HG02852 (cell line): ENCODE results near the gene OR5M11.
"Not testable (repeated sequence)": the region's sequence is repeated elsewhere in the genome, so short reads cannot be mapped to it uniquely, and the experiment has no call there.

Experiments
- ATAC-seq: cut with Tn5 transposase; IDR thresholded peaks from one replicate; pipeline ENCODE4 v1.9.1; 2021; ENCODE audit warnings: mild to moderate bottlenecking, moderate library complexity; ENCODE audit not compliant: unreplicated experiment

Gene OR5M11

DNA sequence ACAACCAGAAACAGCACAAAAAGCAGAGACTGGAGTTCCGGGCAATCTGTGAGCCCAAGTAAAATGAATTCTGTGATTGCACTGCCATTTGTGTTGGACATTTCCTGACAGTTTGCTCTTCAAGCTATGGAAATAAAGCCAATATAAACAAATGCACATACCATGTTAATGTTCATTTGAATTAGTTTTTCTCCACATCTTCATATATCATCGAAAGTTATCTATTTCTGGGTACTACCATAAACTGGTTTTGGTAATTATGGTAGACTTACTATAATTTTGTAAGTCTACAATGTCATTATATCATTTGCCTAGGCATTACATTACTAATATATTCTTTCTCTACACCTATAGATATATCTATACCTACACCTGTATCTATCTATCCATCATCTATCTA, at the start of gene OR5M11:
Gene OR5M11, minus strand, starts transcription at position 101 of the 400 bp plus-strand sequence. Its CDS starts 0 bp downstream, at position 101.
- no peak for ATAC-seq

- not testable (repeated sequence) for ATAC-seq
Measured at GRCh38 chr11:56592088-56592717, 49.1 kb upstream of the OR5M11 start.

- ATAC-seq, result no peak
Measured at GRCh38 chr11:56577621-56578020, 34.6 kb upstream of the OR5M11 start, which contains the start of gene OR5M10. TSS of gene OR5M10 (minus strand) at chr11:56577721. CDS start at chr11:56577721, 0 bp downstream.

DNA sequence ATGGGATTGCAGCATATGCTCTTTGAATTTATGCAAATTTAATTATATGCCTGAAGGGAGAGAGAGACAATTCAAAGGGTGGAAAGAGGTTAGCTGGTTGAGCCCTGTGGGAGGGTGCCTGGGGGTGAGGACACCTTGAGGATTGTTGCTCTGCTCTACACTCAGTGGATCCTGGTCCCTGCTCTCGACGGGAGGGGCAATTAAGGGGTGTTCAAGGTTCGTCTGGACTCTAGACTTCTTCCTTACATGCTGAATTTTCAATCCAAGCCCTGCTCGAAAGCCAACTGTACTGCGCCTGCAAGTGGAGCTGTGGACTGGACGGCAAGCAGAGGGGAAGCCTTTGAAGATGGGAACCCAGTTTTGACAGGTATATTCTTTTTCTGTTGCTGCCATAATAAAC, 15.5 kb upstream of the OR5M11 start:
- ATAC-seq, result no peak

DNA sequence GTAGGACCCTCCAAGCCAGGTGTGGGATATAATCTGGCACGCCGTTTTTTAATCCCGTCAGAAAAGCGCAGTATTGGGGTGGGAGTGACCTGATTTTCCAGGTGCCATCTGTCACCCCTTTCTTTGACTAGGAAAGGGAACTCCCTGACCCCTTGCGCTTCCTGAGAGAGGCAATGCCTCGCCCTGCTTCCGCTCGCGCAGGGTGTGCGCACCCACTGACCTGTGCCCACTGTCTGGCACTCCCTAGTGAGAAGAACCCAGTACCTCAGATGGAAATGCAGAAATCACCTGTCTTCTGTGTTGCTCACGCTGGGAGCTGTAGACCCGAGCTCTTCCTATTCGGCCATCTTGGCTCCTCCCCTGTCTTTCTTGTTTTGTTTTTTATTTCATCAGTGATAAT, 11.6 kb upstream of the OR5M11 start:
- not testable (repeated sequence) for ATAC-seq

- no peak for ATAC-seq
Measured at GRCh38 chr11:56545531-56545930, 2.5 kb upstream of the OR5M11 start.

DNA sequence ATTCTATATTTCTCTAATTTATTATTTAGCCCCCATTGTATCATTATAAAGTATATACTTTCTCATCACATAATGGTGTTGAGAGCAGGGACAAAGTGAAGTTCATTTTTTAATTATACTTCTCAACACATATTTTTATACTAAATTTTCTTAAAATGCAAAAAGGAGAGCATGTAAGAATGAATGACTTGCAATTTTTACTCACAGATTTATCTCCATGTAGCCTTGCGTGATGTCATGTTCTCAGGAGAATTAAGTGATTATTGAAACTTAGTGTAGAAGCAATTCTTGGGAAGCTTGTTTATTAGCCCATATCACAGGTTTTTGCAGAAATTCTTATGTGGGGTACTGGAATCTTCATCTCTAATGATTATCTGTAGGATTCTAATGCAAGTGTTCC, 682 bp upstream of the OR5M11 start:
- ATAC-seq, result no peak

GRCh38 chr11:56533054-56533740, 9.9 kb downstream of the OR5M11 start:
- no peak for ATAC-seq

- no peak for ATAC-seq
Measured at GRCh38 chr11:56531856-56532255, 11.2 kb downstream of the OR5M11 start.

DNA sequence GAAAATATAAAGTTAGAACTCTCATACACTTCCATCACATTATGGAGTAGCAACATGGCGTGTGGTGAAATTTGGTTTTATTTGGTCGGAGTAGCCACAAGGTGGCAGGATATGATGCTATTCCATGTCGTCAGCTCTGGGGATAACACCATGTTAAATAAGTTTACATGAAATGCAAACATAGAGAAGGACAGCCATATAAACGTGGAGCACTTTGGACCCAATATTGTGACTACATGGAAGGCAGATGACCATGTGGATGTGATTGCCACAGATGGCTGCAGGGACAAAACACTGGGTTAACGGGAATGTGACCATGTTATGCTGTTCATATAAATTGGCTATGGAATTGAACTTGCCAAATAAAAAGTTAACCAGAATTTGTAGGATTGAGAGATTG, 21.0 kb downstream of the OR5M11 start:
- ATAC-seq, result no peak

DNA sequence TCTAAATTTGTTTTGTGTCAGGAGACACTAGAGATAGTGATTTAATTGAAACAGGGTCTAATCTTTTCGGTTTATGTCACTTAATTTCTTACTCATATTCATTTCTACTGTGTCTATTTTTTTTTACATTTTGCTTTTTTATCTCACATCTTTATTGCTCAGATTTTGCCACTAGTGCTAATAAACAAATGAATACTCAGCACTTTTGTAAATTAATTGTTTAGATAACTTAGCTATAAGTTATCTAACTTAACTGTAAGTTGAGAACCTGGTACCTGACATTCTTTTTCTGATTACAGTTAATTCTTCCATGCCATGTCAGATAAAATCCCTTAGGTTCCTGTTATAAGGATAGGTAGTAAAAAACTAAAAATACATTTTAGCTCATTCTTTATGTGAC, 29.8 kb downstream of the OR5M11 start:
- ATAC-seq, result no peak

DNA sequence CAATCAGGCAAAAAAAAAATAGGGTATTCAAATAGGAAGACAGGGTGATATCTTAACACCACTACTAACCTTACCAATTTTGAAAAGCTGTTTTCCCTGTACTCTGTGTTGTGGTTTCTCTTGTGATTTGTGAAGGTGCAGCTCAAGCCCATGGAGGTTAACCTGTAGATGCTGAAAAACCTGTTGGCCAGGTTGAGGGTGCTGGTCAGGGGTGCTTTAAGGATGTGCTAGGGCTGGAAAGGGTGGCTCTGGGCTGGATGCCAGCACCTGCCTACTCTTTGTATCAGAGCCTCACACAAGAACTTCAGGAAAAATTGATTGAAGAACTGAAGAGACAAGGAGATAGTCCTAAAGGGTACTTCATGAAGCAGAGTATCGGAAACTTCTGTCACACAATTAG, 33.6 kb downstream of the OR5M11 start:
- no peak for ATAC-seq

GRCh38 chr11:56497010-56497409, 46.0 kb downstream of the OR5M11 start:
- ATAC-seq, result no peak

DNA sequence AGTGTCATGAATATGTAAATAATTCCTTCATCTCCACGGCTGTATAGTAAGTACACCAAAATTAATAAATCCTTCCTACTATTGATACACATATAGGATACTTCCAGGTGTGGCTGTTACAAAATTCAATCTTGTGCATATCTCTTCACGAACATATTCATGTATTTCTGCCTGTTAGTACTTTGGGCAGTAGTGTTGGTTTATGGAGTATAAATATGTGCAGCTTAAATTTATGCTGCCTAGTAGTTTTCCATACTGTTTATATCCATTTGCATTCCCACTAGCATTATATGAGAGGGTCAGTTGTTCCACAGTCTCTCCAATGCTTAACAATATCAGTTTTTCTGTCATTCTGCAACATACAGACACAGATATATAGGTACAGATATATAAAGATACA, 47.9 kb downstream of the OR5M11 start:
- no peak for ATAC-seq
